Heart left ventricle (tissue), 16 donors: ENCODE measurements around the gene ZRANB1. TPM values are rescaled to one million over a fixed set of nuclear protein-coding genes. Genes with fewer than 3 reads are reported as not detected.

Experiments used
- ATAC-seq, 4 donors: fragments of 200-7000 bp; cut with Tn5 transposase; one replicate each; pipeline ENCODE4 v1.9.1; 2020 to 2022; ENCODE audit warnings: moderate library complexity in 4 of 4, mild to moderate bottlenecking in 3 of 4, moderate number of reproducible peaks in 1 of 4
- DNase-seq, 5 donors: peaks; one replicate each; pipeline ENCODE4 v3.0.0-alpha.2; 2020
- H3K27ac ChIP-seq, 12 donors: fragments of 200-600 bp; sonication (generic) in 4 of 12; one replicate each; pipeline versions ENCODE4 v1.5.0 to v1.8.0; 2016 to 2022; ENCODE audit warnings: mild to moderate bottlenecking in 2 of 12
- H3K27me3 ChIP-seq, 9 donors: fragments of 200-600 bp; sonication (generic) in 2 of 9; one replicate each; pipeline versions ENCODE4 v1.5.1 to v1.8.0; 2016 to 2022; ENCODE audit warnings: mild to moderate bottlenecking in 3 of 9
- H3K36me3 ChIP-seq, 9 donors: fragments of 200-600 bp; sonication (generic) in 2 of 9; one replicate each; pipeline versions ENCODE4 v1.5.0 to v1.8.0; 2018 to 2022; ENCODE audit warnings: mild to moderate bottlenecking in 2 of 9
- H3K4me1 ChIP-seq, 12 donors: fragments of 200-600 bp; sonication (generic) in 4 of 12; one replicate each; pipeline versions ENCODE4 v1.5.0 to v1.8.0; 2016 to 2022; ENCODE audit warnings: mild to moderate bottlenecking in 3 of 12
- H3K4me3 ChIP-seq, 12 donors: fragments of 200-600 bp; sonication (generic) in 4 of 12; one replicate each; pipeline versions ENCODE4 v1.5.0 to v1.8.0; 2017 to 2022; ENCODE audit warnings: mild to moderate bottlenecking in 9 of 12, moderate library complexity in 4 of 12
- H3K9me3 ChIP-seq, 12 donors: fragments of 200-600 bp; sonication (generic) in 4 of 12; one replicate each; pipeline versions ENCODE4 v1.5.0 to v1.8.0; 2016 to 2022; ENCODE audit warnings: mild to moderate bottlenecking in 1 of 12
- POLR2A ChIP-seq, 2 donors: fragments of 450-650 bp; IDR thresholded peaks; one replicate each; pipeline ENCODE4 v1.6.1; 2017; ENCODE audit warnings: antibody characterized with exemption in 2 of 2, mild to moderate bottlenecking in 2 of 2, moderate library complexity in 2 of 2
- WGBS, 4 donors: extraction: QIAGEN DNeasy Blood & Tissue Kit in 2 of 4; methylation state at CpG; one replicate each; pipeline versions ENCODE4 v1.1.5 to v1.1.7; 2013 to 2018; 5-methylcytosine and 5-hydroxymethylcytosine counted together
- intact Hi-C, 10 donors: fragments of 100-400 bp; cut with DNase I; formaldehyde crosslinking; loops; one replicate each; pipeline versions ENCODE4 v1.11.1 to v1.14.2; 2022
- polyA plus RNA-seq, 2 donors: library from polyadenylated mRNA; stranded (reverse); fragments of 200-250 nt; gene quantifications; one replicate each; pipeline ENCODE4 v1.2.3, GENCODE V29; 2013
- total RNA-seq, 9 donors: library from RNA; depleted of rRNA in 2 of 9; stranded (reverse); fragments of >200 nt in 2 of 9; fragmentation: NEBNext Ultra II Directional in 3 of 9; extraction: Animal tissue kit (Norgen Biotek cat#: 25700) in 3 of 9; gene quantifications; one replicate each; pipeline versions ENCODE4 v1.1.0 to v1.2.4, GENCODE V29; 2016 to 2023
- TF ChIP-seq, protein P1 (sequence below), 12 donors: fragments of 200-600 bp; sonication (generic) in 4 of 12; IDR thresholded peaks; one replicate each; pipeline versions ENCODE4 v1.5.0 to v1.8.0; 2018 to 2022; ENCODE audit warnings: antibody characterized with exemption in 12 of 12, mild to moderate bottlenecking in 5 of 12
- donor health status: ischemic (EF 13 %, LVEDD 7.1; RV severe dilation, severe dysfunction).
- donor health status: healthy with polysubstance abuse.
- donor health status: DM: no; HTN: yes; CAD: no.
- donor health status: DM: no; HTN: no; CAD: no.
- donor health status: ischemic (EF 25% LVEDD 6.9; RV normal size, moderate dysfunction).
- donor health status: ischemic (EF 25% LVEDD 5.7; RV mildly dilated, moderate dysfunction).
- donor health status: healthy.
- donor health status: DM: yes; HTN: yes; CAD: no.
- donor health status: ischemic (EF 35%, LVEDD 5.7; RV mildly dilated, moderate dysfunction).
- donor health status: nonischemic (EF 11% LVEDD 7.7; RV severe dilation, severe dysfunction).
- donor health status: DM: yes; HTN: yes; CAD: no.
- donor health status: PGD.
- donor health status: ischemic (EF 29% LVEDD 5.4; RV normal size, mild dysfunction).
- donor health status: nonischemic (EF 23%, LVEDD 6.1; RV moderate dilation, normal function).

Gene ZRANB1
- total and polyA plus RNA-seq, 11 donors = 11.4 to 31.3 (median 25.6) TPM

DNA sequence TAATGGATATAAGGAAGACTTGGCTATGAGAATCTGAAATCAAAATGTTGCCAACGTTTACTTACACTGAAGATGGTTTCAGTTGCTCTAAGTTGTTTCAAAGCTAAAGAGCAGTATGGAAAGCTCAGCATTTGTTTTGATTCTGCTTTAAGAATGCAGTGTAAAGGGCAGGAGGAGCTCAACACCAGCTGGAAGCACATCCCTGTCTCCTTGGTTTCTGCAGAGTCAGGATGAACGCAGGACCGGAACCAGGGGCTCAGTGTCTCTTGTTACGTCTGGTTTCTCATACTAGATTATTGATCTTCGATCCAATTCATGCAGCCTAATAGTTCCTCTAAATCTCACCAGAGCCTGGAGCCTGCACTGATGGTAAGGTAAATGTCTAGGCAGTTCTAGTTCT, 24.1 kb downstream of the ZRANB1 start:
- no peak overlapping the region for H3K4me3 ChIP-seq
- intact Hi-C loops = no loop called here
- ATAC-seq (no peak), DNase-seq (no peak)
- H3K9me3 ChIP-seq = no peaks in the 10 kb centered on the region
- H3K4me1 ChIP-seq = peaks cover 0 to 42% (median 17%) of the 10 kb centered on the region in 12 donors
- H3K27me3 ChIP-seq = no peaks in the 10 kb centered on the region
- peaks cover 0 to 40% (median 22%) of the 10 kb centered on the region in 9 donors for H3K36me3 ChIP-seq
- H3K27ac ChIP-seq = no peak overlapping the region
- WGBS, 4 donors = 77 to 83% (median 79%) methylated on average over 5 of the region's 5 CpGs
- TF ChIP-seq, protein P1, sequence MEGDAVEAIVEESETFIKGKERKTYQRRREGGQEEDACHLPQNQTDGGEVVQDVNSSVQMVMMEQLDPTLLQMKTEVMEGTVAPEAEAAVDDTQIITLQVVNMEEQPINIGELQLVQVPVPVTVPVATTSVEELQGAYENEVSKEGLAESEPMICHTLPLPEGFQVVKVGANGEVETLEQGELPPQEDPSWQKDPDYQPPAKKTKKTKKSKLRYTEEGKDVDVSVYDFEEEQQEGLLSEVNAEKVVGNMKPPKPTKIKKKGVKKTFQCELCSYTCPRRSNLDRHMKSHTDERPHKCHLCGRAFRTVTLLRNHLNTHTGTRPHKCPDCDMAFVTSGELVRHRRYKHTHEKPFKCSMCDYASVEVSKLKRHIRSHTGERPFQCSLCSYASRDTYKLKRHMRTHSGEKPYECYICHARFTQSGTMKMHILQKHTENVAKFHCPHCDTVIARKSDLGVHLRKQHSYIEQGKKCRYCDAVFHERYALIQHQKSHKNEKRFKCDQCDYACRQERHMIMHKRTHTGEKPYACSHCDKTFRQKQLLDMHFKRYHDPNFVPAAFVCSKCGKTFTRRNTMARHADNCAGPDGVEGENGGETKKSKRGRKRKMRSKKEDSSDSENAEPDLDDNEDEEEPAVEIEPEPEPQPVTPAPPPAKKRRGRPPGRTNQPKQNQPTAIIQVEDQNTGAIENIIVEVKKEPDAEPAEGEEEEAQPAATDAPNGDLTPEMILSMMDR (IDR thresholded peaks at IDR 0.05) = no peak
- no peak for TF ChIP-seq POLR2A (IDR thresholded peaks at IDR 0.05)

- ATAC-seq (no peak), DNase-seq (no peak)
- Histone ChIP-seq H3K27ac (no peak overlapping the region), H3K9me3 (no peaks in the 10 kb centered on the region), H3K27me3 (no peaks in the 10 kb centered on the region), H3K36me3 (peaks cover 0 to 43% (median 22%) of the 10 kb centered on the region in 9 donors), H3K4me1 (peaks cover 0 to 43% (median 24%) of the 10 kb centered on the region in 12 donors), H3K4me3 (no peak overlapping the region)
- intact Hi-C loops = no loop called here
- TF ChIP-seq, protein P1 (IDR thresholded peaks at IDR 0.05) = no peak
- 72 to 78% (median 73%) methylated on average over 2 of the region's 2 CpGs for WGBS, 4 donors
These were observed 25.3 kb downstream of the ZRANB1 start for GRCh38 chr10:124967255-124967654.

DNA sequence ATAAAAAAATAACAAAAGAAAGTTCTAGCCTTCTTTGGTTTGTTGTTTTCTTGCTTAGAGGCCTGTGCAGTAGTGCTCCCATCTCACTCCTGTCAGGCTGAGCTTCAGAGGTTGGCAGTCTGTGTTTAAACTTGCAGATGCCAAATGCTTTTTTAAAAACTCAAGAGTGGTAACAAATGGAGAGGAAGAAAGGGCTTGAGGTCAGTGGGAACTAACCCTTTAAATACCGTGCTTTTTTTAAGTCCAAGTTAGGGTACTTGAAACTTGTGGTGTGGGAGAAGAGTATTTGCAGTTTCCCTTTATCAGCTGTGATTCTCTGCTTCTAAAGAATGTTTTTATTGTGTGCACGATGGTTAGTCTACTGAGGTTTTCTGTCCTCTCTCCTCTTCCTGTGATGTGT, 29.4 kb downstream of the ZRANB1 start:
- no peaks in the 10 kb centered on the region for H3K9me3 ChIP-seq
- peaks cover 0 to 72% (median 45%) of the 10 kb centered on the region in 9 donors for H3K36me3 ChIP-seq
- intact Hi-C loops = loop anchor here in 2 of 10 donors (5.0 to 10.0 kb wide), 2 partner anchors 54 to 834 kb away; no protein-coding TSS in a partner anchor
- peaks cover 0 to 39% (median 22%) of the 10 kb centered on the region in 12 donors for H3K4me1 ChIP-seq
- TF ChIP-seq POLR2A (IDR thresholded peaks at IDR 0.05) = no peak
- TF ChIP-seq, protein P1 (IDR thresholded peaks at IDR 0.05) = no peak
- WGBS, 4 donors = 9 to 19% (median 15%) methylated on average over 2 of the region's 2 CpGs
- ATAC-seq (peak; percentile 39 to 67 (median 53)), DNase-seq (no peak)
- H3K4me3 ChIP-seq = no peak overlapping the region
- peak overlapping the region in 11 of 12 donors; percentile 4 to 58 (median 30) for H3K27ac ChIP-seq
- no peaks in the 10 kb centered on the region for H3K27me3 ChIP-seq

DNA sequence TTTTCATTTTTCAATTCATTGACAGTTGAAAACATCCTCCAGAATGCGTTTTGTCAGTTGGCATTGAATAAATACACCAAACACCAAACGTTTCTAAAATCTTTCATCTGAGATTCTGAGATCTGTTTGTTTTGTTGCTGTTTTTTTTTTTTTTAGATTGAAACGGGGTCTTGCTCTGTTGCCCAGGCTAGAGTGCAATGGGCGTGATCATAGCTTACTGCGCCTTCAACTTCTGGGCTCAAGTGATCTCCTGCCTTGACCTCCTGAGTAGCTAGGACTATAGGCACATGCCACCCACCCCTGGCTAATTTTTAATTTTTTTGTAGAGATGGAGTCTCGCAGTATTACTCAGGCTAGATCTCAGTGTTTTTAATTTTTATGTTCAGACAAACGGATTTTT, 30.7 kb downstream of the ZRANB1 start:
- Histone ChIP-seq H3K9me3 (no peaks in the 10 kb centered on the region), H3K27ac (no peak overlapping the region), H3K27me3 (no peaks in the 10 kb centered on the region), H3K4me3 (no peak overlapping the region), H3K4me1 (peaks cover 0 to 39% (median 24%) of the 10 kb centered on the region in 12 donors), H3K36me3 (peaks cover 0 to 59% (median 31%) of the 10 kb centered on the region in 9 donors)
- DNase-seq = no peak
- intact Hi-C loops = loop anchor here in 2 of 10 donors (5.0 to 10.0 kb wide), 2 partner anchors 55 to 832 kb away; no protein-coding TSS in a partner anchor
- ATAC-seq = no peak
- WGBS, 4 donors = 86 to 91% (median 89%) methylated on average over 7 of the region's 7 CpGs
- TF ChIP-seq, protein P1 (IDR thresholded peaks at IDR 0.05) = no peak
- no peak for TF ChIP-seq POLR2A (IDR thresholded peaks at IDR 0.05)
